Parathyroid adenoma (tissue), 2 donors: ENCODE measurements around the gene DOK3.

ENCODE experiments used
- H2AFZ ChIP-seq: fragments of 300-600 bp; sonication (generic); one replicate; pipeline ENCODE4 v1.7.0; 2017; ENCODE audit warnings: antibody characterized with exemption, mild to moderate bottlenecking
- H3K27ac ChIP-seq: fragments of 300-600 bp; sonication (generic); one replicate; pipeline ENCODE4 v1.7.0; 2017
- H3K27me3 ChIP-seq: fragments of 300-600 bp; sonication (generic); one replicate; pipeline ENCODE4 v1.7.0; 2017; ENCODE audit warnings: low read length; ENCODE audit not compliant: control insufficient read depth, insufficient read depth
- H3K36me3 ChIP-seq: fragments of 300-600 bp; sonication (generic); one replicate; pipeline ENCODE4 v1.7.0; 2017; ENCODE audit warnings: low read length; ENCODE audit not compliant: control insufficient read depth, insufficient read depth
- H3K4me1 ChIP-seq: fragments of 300-600 bp; sonication (generic); one replicate; pipeline ENCODE4 v1.7.0; 2017; ENCODE audit warnings: control low read depth
- H3K4me2 ChIP-seq: fragments of 300-600 bp; sonication (generic); one replicate; pipeline ENCODE4 v1.7.0; 2017; ENCODE audit warnings: low read length
- H3K4me3 ChIP-seq: fragments of 300-600 bp; sonication (generic); one replicate; pipeline ENCODE4 v1.7.0; 2017; ENCODE audit warnings: low read depth, low read length
- H3K79me2 ChIP-seq: fragments of 300-600 bp; sonication (generic); one replicate; pipeline ENCODE4 v1.7.0; 2017; ENCODE audit warnings: control low read depth
- H3K9ac ChIP-seq: fragments of 300-600 bp; sonication (generic); one replicate; pipeline ENCODE4 v1.7.0; 2017; ENCODE audit warnings: mild to moderate bottlenecking
- H3K9me3 ChIP-seq: fragments of 300-600 bp; sonication (generic); one replicate; pipeline ENCODE4 v1.7.0; 2017; ENCODE audit warnings: low read length; ENCODE audit not compliant: control insufficient read depth
- CTCF ChIP-seq: fragments of 300-600 bp; sonication (generic); IDR thresholded peaks from one replicate; pipeline ENCODE4 v1.7.0; 2017; ENCODE audit warnings: antibody characterized with exemption, mild to moderate bottlenecking
- donor health status: primary hyperparathyroidism.

Gene DOK3

DNA sequence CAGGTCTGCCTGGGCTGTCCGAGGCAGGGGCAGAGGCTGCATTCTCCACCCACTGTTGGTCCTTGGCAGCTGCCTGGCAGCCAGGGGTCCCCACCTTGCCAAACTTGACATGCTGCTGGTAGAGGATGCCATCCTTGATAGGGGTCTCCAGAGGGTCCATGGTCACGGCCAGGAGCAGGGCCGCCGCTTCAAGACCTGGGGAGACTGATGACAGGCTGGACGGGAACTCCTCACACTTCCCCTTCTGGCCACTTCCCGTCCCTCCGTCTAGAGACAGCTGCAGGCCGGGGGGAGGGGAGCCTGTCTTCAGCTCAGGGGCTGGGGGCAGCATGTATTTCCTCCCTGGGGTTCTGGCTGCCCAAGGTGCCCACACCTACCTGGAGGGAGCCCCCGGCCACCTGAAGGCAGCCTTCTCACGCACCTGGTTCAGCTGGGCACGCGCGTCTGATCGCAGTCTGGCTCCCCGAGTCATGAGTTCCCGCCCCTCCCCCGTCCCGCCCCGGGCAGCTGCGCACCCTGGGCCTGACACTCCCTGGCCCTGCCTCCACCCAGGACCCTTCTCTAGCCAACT lies at the start of gene DOK3:
TSS of gene DOK3 (minus strand) at position 446 of the 571 bp plus-strand sequence. CDS start at position 160, 286 bp downstream.
- Histone ChIP-seq H2AFZ (no peak within 1 kb of the TSS), H3K27me3 (no peaks in the 10 kb centered on the region), H3K4me3 (peak within 1 kb of the TSS; percentile 2), H3K79me2 (peaks cover 1% of the 10 kb centered on the region), H3K27ac (no peak within 1 kb of the TSS), H3K4me1 (no peaks in the 10 kb centered on the region), H3K9me3 (no peaks in the 10 kb centered on the region), H3K4me2 (peak within 1 kb of the TSS; percentile 42), H3K9ac (no peak within 1 kb of the TSS), H3K36me3 (no peaks in the 10 kb centered on the region)
- TF ChIP-seq CTCF: no peak

- Histone ChIP-seq H3K27me3 (no peaks in the 10 kb centered on the region), H2AFZ (peak overlapping the region; percentile 73), H3K4me1 (peaks cover 13% of the 10 kb centered on the region), H3K9ac (no peak overlapping the region), H3K4me3 (no peak overlapping the region), H3K79me2 (peaks cover 8% of the 10 kb centered on the region), H3K9me3 (no peaks in the 10 kb centered on the region), H3K4me2 (no peak overlapping the region), H3K36me3 (no peaks in the 10 kb centered on the region), H3K27ac (peak overlapping the region; percentile 41)
- no peak for TF ChIP-seq CTCF
Observed at GRCh38 chr5:177557796-177558195, 48.2 kb upstream of the DOK3 start.

DNA sequence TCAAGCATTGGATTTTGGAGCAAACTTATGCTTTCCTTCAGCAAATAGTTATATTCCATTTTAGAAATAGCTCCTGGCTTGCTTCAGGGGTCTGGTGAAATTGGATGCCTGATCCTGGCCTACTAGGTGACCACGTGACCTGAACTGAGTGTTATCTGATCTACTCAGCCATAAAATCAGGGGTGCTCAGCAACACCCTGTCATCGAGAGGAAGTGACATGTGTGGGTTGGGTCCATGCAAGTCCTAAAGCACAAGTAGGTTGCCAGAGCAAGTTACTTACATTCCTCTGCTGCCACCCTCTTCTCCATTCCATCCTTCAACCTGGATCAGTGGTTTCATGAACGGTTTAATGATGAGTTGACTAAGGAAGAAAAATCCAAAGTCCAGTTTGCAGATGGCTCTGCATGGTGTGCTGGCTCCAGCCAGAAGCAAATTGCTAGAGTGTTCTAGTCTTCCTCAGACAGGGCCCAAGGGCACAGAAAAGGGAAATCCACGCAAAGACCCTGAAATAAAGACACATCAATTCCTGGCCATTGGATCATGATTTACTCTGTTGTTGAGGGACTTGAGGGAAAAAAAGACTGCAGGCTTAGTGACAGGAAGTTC lies 47.5 kb upstream of the DOK3 start:
- H3K4me1 ChIP-seq: peaks cover 16% of the 10 kb centered on the region
- no peak overlapping the region for H3K9ac ChIP-seq
- no peaks in the 10 kb centered on the region for H3K27me3 ChIP-seq
- H3K4me2 ChIP-seq: peak overlapping the region; percentile 25
- peak overlapping the region; percentile 41 for H3K27ac ChIP-seq
- H3K9me3 ChIP-seq: no peaks in the 10 kb centered on the region
- no peak overlapping the region for H3K4me3 ChIP-seq
- TF ChIP-seq CTCF: no peak
- peak overlapping the region; percentile 73 for H2AFZ ChIP-seq
- H3K36me3 ChIP-seq: no peaks in the 10 kb centered on the region
- peaks cover 14% of the 10 kb centered on the region for H3K79me2 ChIP-seq

- no peaks in the 10 kb centered on the region for H3K27me3 ChIP-seq
- no peak overlapping the region for H3K4me2 ChIP-seq
- TF ChIP-seq CTCF: no peak
- no peaks in the 10 kb centered on the region for H3K36me3 ChIP-seq
- no peak overlapping the region for H3K4me3 ChIP-seq
- peaks cover 16% of the 10 kb centered on the region for H3K4me1 ChIP-seq
- H3K9me3 ChIP-seq: no peaks in the 10 kb centered on the region
- no peak overlapping the region for H2AFZ ChIP-seq
- no peak overlapping the region for H3K27ac ChIP-seq
- no peak overlapping the region for H3K9ac ChIP-seq
- H3K79me2 ChIP-seq: peaks cover 25% of the 10 kb centered on the region
Observed at GRCh38 chr5:177555665-177556064, 46.0 kb upstream of the DOK3 start.

DNA sequence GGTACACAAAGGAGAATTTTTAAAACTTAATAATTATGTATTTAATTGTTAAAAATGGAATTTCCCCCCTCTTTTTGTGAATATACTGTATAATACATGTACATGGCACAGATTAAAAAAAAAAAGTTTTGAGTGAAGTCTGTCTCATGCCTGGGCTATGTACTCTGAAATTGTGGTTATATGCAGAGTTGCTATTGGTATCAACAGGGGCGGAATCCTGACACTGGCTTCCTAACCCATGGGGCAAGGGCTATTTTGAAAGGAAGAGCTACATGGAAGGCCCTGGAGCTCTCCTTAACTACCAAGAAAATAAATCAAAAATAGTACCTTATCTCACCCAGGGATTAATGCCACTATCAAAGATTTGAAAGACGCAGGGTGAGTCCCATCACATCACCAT lies 45.6 kb upstream of the DOK3 start:
- Histone ChIP-seq H2AFZ (peak overlapping the region; percentile 82), H3K4me1 (peaks cover 16% of the 10 kb centered on the region), H3K4me2 (no peak overlapping the region), H3K4me3 (peak overlapping the region; percentile 38), H3K9ac (no peak overlapping the region), H3K27me3 (no peaks in the 10 kb centered on the region), H3K27ac (no peak overlapping the region), H3K79me2 (peaks cover 29% of the 10 kb centered on the region), H3K9me3 (no peaks in the 10 kb centered on the region), H3K36me3 (no peaks in the 10 kb centered on the region)
- TF ChIP-seq CTCF: no peak
